Fibroblast of lung (primary cell): ENCODE measurements around the gene PDE8B. TPM values are rescaled to one million over a fixed set of nuclear protein-coding genes. Genes with fewer than 3 reads are reported as not detected.
A peak's percentile ranks its signal among the peaks of the same experiment; 100 is the strongest.

Experiments used
- DNase-seq, 2 donors: peaks; one replicate each; pipeline versions ENCODE4 v3.0.0 to v3.0.0-alpha.2; 2010; ENCODE audit warnings: low read depth in 2 of 2
- H2AFZ ChIP-seq: 2 replicates; pipeline ENCODE4 v1.5.1; 2012; ENCODE audit warnings: low read length, control low read depth, inconsistent platforms
- H3K27ac ChIP-seq: 2 replicates; pipeline ENCODE4 v1.5.1; 2011; ENCODE audit warnings: low read length, control low read depth; ENCODE audit not compliant: insufficient read depth
- H3K27me3 ChIP-seq: 2 replicates; pipeline ENCODE4 v1.5.1; 2011; ENCODE audit warnings: mild to moderate bottlenecking, low read length; ENCODE audit not compliant: control insufficient read depth, insufficient read depth
- H3K36me3 ChIP-seq: 2 replicates; pipeline ENCODE4 v1.5.1; 2011; ENCODE audit warnings: low read length; ENCODE audit not compliant: control insufficient read depth, insufficient read depth
- H3K4me1 ChIP-seq: 2 replicates; pipeline ENCODE4 v1.5.1; 2011; ENCODE audit warnings: low read length; ENCODE audit not compliant: control insufficient read depth, insufficient read depth; ENCODE audit errors: extremely low read depth
- H3K4me2 ChIP-seq: 2 replicates; pipeline ENCODE4 v1.5.1; 2011; ENCODE audit warnings: low read length, control low read depth; ENCODE audit not compliant: insufficient read depth; ENCODE audit errors: extremely low read depth
- H3K4me3 ChIP-seq, 4 experiments: fragments of 200-600 bp in 1 of 4; sonication (generic) in 1 of 4; replicated peaks in 1 of 4; 2 replicates each; pipeline ENCODE4 v1.5.1; 2011 to 2016; ENCODE audit warnings: low read length in 4 of 4, low read depth in 3 of 4, mild to moderate bottlenecking in 3 of 4, control low read depth in 2 of 4, inconsistent platforms in 1 of 4, mixed read lengths in 1 of 4; ENCODE audit not compliant: insufficient read depth in 1 of 4; ENCODE audit errors: control extremely low read depth in 1 of 4
- H3K79me2 ChIP-seq: 2 replicates; pipeline ENCODE4 v1.5.1; 2012; ENCODE audit warnings: mild to moderate bottlenecking, low read length, inconsistent platforms; ENCODE audit not compliant: control insufficient read depth, insufficient read depth
- H3K9ac ChIP-seq: 2 replicates; pipeline ENCODE4 v1.5.1; 2011; ENCODE audit warnings: mild to moderate bottlenecking, low read length, control low read depth; ENCODE audit not compliant: insufficient read depth
- H3K9me3 ChIP-seq: 2 replicates; pipeline ENCODE4 v1.5.1; 2012; ENCODE audit warnings: low read depth, low read length; ENCODE audit not compliant: control insufficient read depth, insufficient read depth
- H4K20me1 ChIP-seq: 2 replicates; pipeline ENCODE4 v1.5.1; 2011; ENCODE audit warnings: low read length; ENCODE audit not compliant: control insufficient read depth, insufficient read depth; ENCODE audit errors: extremely low read depth
- EZH2 ChIP-seq: IDR thresholded peaks from 2 replicates; pipeline ENCODE4 v1.5.1; 2012; ENCODE audit warnings: low read length, control low read depth, mild to moderate bottlenecking; ENCODE audit errors: missing control alignments
- polyA plus RNA-seq, 2 donors: library from polyadenylated mRNA; depleted of rRNA in 1 of 2; stranded (reverse) in 1 of 2; unstranded in 1 of 2; fragments of >200 nt; gene quantifications; 2 replicates each; pipeline ENCODE4 v1.2.1, GENCODE V29; 2011 to 2012; ENCODE audit warnings: missing spikeins in 1 of 2
- total RNA-seq: library from RNA; depleted of rRNA; stranded (reverse); fragments of >200 nt; gene quantifications from 2 replicates; pipeline ENCODE4 v1.2.1, GENCODE V29; 2014
- TF ChIP-seq, protein P1 (sequence below), 2 donors: IDR thresholded peaks in 1 of 2; conservative IDR thresholded peaks in 1 of 2; 1 replicate in 1 of 2; 2 replicates in 1 of 2; pipeline ENCODE4 v1.5.1; 2011 to 2012; ENCODE audit warnings: low read length in 2 of 2, control low read depth in 1 of 2, inconsistent platforms in 1 of 2, low read depth in 1 of 2, mild to moderate bottlenecking in 1 of 2

The PDE8B gene
- total and polyA plus RNA-seq, 2 donors (not counting 1 experiment from before 2014, with no cell fraction given): 0.17 to 0.18 TPM

DNA sequence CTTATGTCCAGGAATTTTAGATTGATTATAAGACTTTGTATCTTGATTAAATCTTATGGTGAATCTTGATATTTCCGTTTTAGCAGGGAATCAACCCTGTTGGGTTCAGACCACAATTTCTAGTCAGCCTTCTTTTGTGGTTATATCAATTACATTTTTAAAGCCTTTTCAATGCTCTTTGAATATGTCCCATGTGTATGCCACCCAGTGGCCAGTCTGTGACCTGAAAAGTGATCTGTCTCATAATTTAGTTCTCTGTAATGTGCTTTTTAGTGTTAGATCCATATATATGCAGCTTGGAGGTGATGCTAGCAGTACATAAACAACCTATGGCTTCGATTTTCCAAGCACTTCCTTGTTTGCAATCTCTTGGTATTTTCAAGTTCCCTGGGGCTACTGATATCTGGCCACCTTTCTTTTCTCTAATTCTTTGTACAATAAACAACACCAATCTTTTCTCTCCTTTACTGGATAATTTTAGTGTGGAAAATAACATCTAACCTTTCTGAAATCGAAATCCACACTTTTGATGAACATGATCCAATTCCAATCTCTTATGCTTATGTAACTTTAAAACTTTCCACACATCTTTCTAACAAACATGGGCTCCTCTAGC is 28.8 kb downstream of the PDE8B start:
- H3K27ac ChIP-seq: no peak overlapping the region
- H4K20me1 ChIP-seq: no peaks in the 10 kb centered on the region
- TF ChIP-seq EZH2: no peak
- TF ChIP-seq, protein P1, sequence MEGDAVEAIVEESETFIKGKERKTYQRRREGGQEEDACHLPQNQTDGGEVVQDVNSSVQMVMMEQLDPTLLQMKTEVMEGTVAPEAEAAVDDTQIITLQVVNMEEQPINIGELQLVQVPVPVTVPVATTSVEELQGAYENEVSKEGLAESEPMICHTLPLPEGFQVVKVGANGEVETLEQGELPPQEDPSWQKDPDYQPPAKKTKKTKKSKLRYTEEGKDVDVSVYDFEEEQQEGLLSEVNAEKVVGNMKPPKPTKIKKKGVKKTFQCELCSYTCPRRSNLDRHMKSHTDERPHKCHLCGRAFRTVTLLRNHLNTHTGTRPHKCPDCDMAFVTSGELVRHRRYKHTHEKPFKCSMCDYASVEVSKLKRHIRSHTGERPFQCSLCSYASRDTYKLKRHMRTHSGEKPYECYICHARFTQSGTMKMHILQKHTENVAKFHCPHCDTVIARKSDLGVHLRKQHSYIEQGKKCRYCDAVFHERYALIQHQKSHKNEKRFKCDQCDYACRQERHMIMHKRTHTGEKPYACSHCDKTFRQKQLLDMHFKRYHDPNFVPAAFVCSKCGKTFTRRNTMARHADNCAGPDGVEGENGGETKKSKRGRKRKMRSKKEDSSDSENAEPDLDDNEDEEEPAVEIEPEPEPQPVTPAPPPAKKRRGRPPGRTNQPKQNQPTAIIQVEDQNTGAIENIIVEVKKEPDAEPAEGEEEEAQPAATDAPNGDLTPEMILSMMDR (conservative IDR thresholded peaks at IDR 0.05 in 1 of 2, IDR thresholded peaks at IDR 0.05 in 1 of 2; ENCODE audit: low read depth in 1 of 2, low read length in 2 of 2): peak; percentile 9 to 51
- peak; percentile 9 to 42 for DNase-seq
- no peak overlapping the region for H3K9ac ChIP-seq
- H3K9me3 ChIP-seq: no peaks in the 10 kb centered on the region
- no peaks in the 10 kb centered on the region for H3K79me2 ChIP-seq
- no peak overlapping the region for H3K4me2 ChIP-seq
- H3K4me3 ChIP-seq: no peak overlapping the region
- no peaks in the 10 kb centered on the region for H3K27me3 ChIP-seq
- no peaks in the 10 kb centered on the region for H3K4me1 ChIP-seq
- no peaks in the 10 kb centered on the region for H3K36me3 ChIP-seq
- no peak overlapping the region for H2AFZ ChIP-seq

DNA sequence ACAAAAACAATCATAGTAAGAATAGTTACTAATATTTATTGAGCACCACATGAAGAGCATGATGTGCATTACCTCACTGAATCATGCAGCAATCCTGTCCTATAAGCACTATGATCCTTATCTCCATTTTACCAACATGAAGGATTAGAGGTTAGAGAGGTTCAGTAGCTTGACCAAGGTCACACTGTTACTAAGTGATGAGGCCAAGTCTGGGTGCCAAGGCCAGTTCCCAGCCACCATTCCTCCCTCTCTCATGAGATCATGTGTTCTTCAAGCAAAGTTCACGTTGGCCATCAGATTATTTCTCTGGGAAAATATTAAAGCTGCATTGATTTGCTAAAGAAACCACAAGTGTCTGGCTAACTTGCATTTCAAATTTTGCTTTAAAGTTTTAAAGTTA is 31.0 kb downstream of the PDE8B start:
- Histone ChIP-seq H3K27ac (no peak overlapping the region), H3K36me3 (no peaks in the 10 kb centered on the region), H3K9me3 (no peaks in the 10 kb centered on the region), H3K4me1 (no peaks in the 10 kb centered on the region), H4K20me1 (no peaks in the 10 kb centered on the region), H3K4me3 (no peak overlapping the region), H3K79me2 (no peaks in the 10 kb centered on the region), H3K27me3 (no peaks in the 10 kb centered on the region), H3K4me2 (no peak overlapping the region), H3K9ac (no peak overlapping the region), H2AFZ (no peak overlapping the region)
- no peak for DNase-seq
- TF ChIP-seq EZH2: no peak
- TF ChIP-seq, protein P1 (conservative IDR thresholded peaks at IDR 0.05 in 1 of 2, IDR thresholded peaks at IDR 0.05 in 1 of 2; ENCODE audit: low read depth in 1 of 2, low read length in 2 of 2): no peak

DNA sequence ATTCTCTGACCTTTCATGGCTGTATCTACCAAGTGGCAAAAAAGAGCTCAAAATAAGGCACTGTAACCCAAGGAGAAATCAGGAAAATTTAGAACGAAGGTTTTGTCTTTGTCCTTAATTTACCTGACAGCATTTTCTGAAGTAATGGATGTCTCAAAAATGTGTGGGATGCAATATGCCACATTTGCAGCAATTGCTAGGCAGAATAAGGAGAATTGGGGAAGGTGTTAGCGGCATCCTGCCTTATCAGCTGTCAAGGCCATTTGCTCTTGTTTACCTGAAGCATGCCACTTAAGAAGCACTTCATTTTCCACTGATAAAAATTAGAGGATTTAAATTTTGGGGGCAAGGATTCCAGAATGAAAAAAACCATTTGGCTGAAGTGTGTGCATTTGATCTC is 39.0 kb downstream of the PDE8B start:
- no peaks in the 10 kb centered on the region for H4K20me1 ChIP-seq
- H3K27me3 ChIP-seq: peaks cover 2% of the 10 kb centered on the region
- H3K9me3 ChIP-seq: no peaks in the 10 kb centered on the region
- H3K9ac ChIP-seq: no peak overlapping the region
- H2AFZ ChIP-seq: no peak overlapping the region
- H3K4me2 ChIP-seq: no peak overlapping the region
- H3K4me3 ChIP-seq: no peak overlapping the region
- no peak overlapping the region for H3K27ac ChIP-seq
- no peak for DNase-seq
- H3K4me1 ChIP-seq: no peaks in the 10 kb centered on the region
- no peaks in the 10 kb centered on the region for H3K79me2 ChIP-seq
- TF ChIP-seq, protein P1 (conservative IDR thresholded peaks at IDR 0.05 in 1 of 2, IDR thresholded peaks at IDR 0.05 in 1 of 2; ENCODE audit: low read depth in 1 of 2, low read length in 2 of 2): no peak
- TF ChIP-seq EZH2: no peak
- no peaks in the 10 kb centered on the region for H3K36me3 ChIP-seq
